ENCODE measurements around the gene MT1H. TPM values are rescaled to one million over a fixed set of nuclear protein-coding genes. Genes with fewer than 3 reads are reported as not detected.
"Not testable (repeated sequence)": the region's sequence is repeated elsewhere in the genome, so short reads cannot be mapped to it uniquely, and the experiment has no call there.

MT1H gene
- total RNA-seq, 1 experiment from 2014 or later: not detected

- H3K27me3 ChIP-seq (replicated peaks; ENCODE audit: control insufficient read depth, insufficient read depth, low read length); H3K27ac Mint-ChIP-seq (ENCODE audit: unreplicated experiment); POLR2A ChIA-PET; H3K9me3 Mint-ChIP-seq (ENCODE audit: unreplicated experiment); DNase-seq; H3K4me1 Mint-ChIP-seq (ENCODE audit: low read depth, unreplicated experiment); H3K9me3 ChIP-seq; H3K4me3 ChIP-seq (ENCODE audit: low read depth, low read length); intact Hi-C loops (cut with micrococcal nuclease; ENCODE audit: unreplicated experiment); H3K36me3 ChIP-seq (ENCODE audit: control insufficient read depth, insufficient read depth, low read length); H3K36me3 Mint-ChIP-seq (ENCODE audit: insufficient read depth, unreplicated experiment); BruUV-seq (replicated peaks); H3K4me3 Mint-ChIP-seq (ENCODE audit: unreplicated experiment); H3K4me1 ChIP-seq: not testable (repeated sequence)
- CTCF ChIA-PET: interaction anchor here (1.0 to 3.2 kb wide), 2 partner anchors 29 to 68 kb away, joined by 3 to 22 read pairs; no protein-coding TSS in a partner anchor
- H3K27me3 Mint-ChIP-seq (ENCODE audit: insufficient read depth, unreplicated experiment): peaks cover 47% of the 10 kb centered on the region
These were observed 2.6 kb downstream of the MT1H start for GRCh38 chr16:56672171-56672570.

GRCh38 chr16:56672761-56673536 lies 3.3 kb downstream of the MT1H start:
- Histone ChIP-seq H3K4me3 (ENCODE audit: low read depth, low read length) (no peak overlapping the region), H3K27me3 (replicated peaks; ENCODE audit: control insufficient read depth, insufficient read depth, low read length) (peaks cover 3% of the 10 kb centered on the region), H3K36me3 (ENCODE audit: control insufficient read depth, insufficient read depth, low read length) (no peaks in the 10 kb centered on the region), H3K4me1 (peaks cover 7% of the 10 kb centered on the region), H3K9me3 (no peaks in the 10 kb centered on the region)
- Mint-ChIP-seq H3K4me1 (ENCODE audit: low read depth, unreplicated experiment) (no peaks in the 10 kb centered on the region), H3K36me3 (ENCODE audit: insufficient read depth, unreplicated experiment) (no peaks in the 10 kb centered on the region), H3K9me3 (ENCODE audit: unreplicated experiment) (no peaks in the 10 kb centered on the region), H3K27ac (ENCODE audit: unreplicated experiment) (no peak overlapping the region), H3K4me3 (ENCODE audit: unreplicated experiment) (no peak overlapping the region), H3K27me3 (ENCODE audit: insufficient read depth, unreplicated experiment) (peaks cover 40% of the 10 kb centered on the region)
- BruUV-seq (replicated peaks): no TSS peak
- intact Hi-C loops (cut with micrococcal nuclease; ENCODE audit: unreplicated experiment): no loop called here
- no peak for TF ChIP-seq CTCF (IDR thresholded peaks at IDR 0.05; ENCODE audit: insufficient read depth in 1 of 2, low read depth in 1 of 2, low read length in 1 of 2, severe bottlenecking in 1 of 2, unreplicated experiment in 1 of 2)
- ChIA-PET POLR2A (no interaction called here), CTCF (interaction anchor here (1.0 to 3.2 kb wide), 3 partner anchors 29 to 72 kb away, joined by 3 to 22 read pairs (median 5); no protein-coding TSS in a partner anchor)
- no peak for DNase-seq

- H3K36me3 ChIP-seq (ENCODE audit: control insufficient read depth, insufficient read depth, low read length): no peaks in the 10 kb centered on the region
- intact Hi-C loops (cut with micrococcal nuclease; ENCODE audit: unreplicated experiment): loop anchor here (1.0 kb wide), 3 partner anchors 28 to 115 kb away; no protein-coding TSS in a partner anchor
- Mint-ChIP-seq H3K4me1 (ENCODE audit: low read depth, unreplicated experiment) (no peaks in the 10 kb centered on the region), H3K27ac (ENCODE audit: unreplicated experiment) (no peak overlapping the region), H3K9me3 (ENCODE audit: unreplicated experiment) (no peaks in the 10 kb centered on the region), H3K36me3 (ENCODE audit: insufficient read depth, unreplicated experiment) (no peaks in the 10 kb centered on the region), H3K4me3 (ENCODE audit: unreplicated experiment) (no peak overlapping the region), H3K27me3 (ENCODE audit: insufficient read depth, unreplicated experiment) (peaks cover 32% of the 10 kb centered on the region)
- peak in 1 of 2 experiments; percentile 70 for DNase-seq
- POLR2A ChIA-PET: interaction anchor here (0.9 kb wide), 1 partner anchor 28 kb away, joined by 3 read pairs; no protein-coding TSS in a partner anchor
- CTCF ChIA-PET: interaction anchor here (0.6 to 3.2 kb wide), 7 partner anchors 17 to 180 kb away, joined by 3 to 22 read pairs (median 4); no protein-coding TSS in a partner anchor
- peak; percentile 70 to 82 for TF ChIP-seq CTCF (IDR thresholded peaks at IDR 0.05; ENCODE audit: insufficient read depth in 1 of 2, low read depth in 1 of 2, low read length in 1 of 2, severe bottlenecking in 1 of 2, unreplicated experiment in 1 of 2)
- peaks cover 7% of the 10 kb centered on the region for H3K4me1 ChIP-seq
- H3K4me3 ChIP-seq (ENCODE audit: low read depth, low read length): no peak overlapping the region
- no peaks in the 10 kb centered on the region for H3K9me3 ChIP-seq
- no TSS peak for BruUV-seq (replicated peaks)
- peaks cover 3% of the 10 kb centered on the region for H3K27me3 ChIP-seq (replicated peaks; ENCODE audit: control insufficient read depth, insufficient read depth, low read length)
These were observed 4.3 kb downstream of the MT1H start for GRCh38 chr16:56673921-56674320.

GRCh38 chr16:56674570-56674969 lies 5.0 kb downstream of the MT1H start:
- H3K27ac Mint-ChIP-seq (ENCODE audit: unreplicated experiment); H3K36me3 Mint-ChIP-seq (ENCODE audit: insufficient read depth, unreplicated experiment); H3K9me3 ChIP-seq; H3K4me1 ChIP-seq; H3K4me3 Mint-ChIP-seq (ENCODE audit: unreplicated experiment); H3K36me3 ChIP-seq (ENCODE audit: control insufficient read depth, insufficient read depth, low read length); H3K9me3 Mint-ChIP-seq (ENCODE audit: unreplicated experiment); H3K4me1 Mint-ChIP-seq (ENCODE audit: low read depth, unreplicated experiment); H3K4me3 ChIP-seq (ENCODE audit: low read depth, low read length); H3K27me3 ChIP-seq (replicated peaks; ENCODE audit: control insufficient read depth, insufficient read depth, low read length); DNase-seq; POLR2A ChIA-PET; BruUV-seq (replicated peaks): not testable (repeated sequence)
- CTCF ChIA-PET: interaction anchor here (0.7 to 3.2 kb wide), 3 partner anchors 18 to 160 kb away, joined by 3 to 22 read pairs (median 4); no protein-coding TSS in a partner anchor
- intact Hi-C loops (cut with micrococcal nuclease; ENCODE audit: unreplicated experiment): loop anchor here (1.0 kb wide), 3 partner anchors 28 to 115 kb away; no protein-coding TSS in a partner anchor
- peaks cover 27% of the 10 kb centered on the region for H3K27me3 Mint-ChIP-seq (ENCODE audit: insufficient read depth, unreplicated experiment)
